GM19372 (cell line): Measurements from ENCODE around the gene GNB5.

Source experiments
- ATAC-seq: cut with Tn5 transposase; IDR thresholded peaks from one replicate; pipeline ENCODE4 v1.9.1; 2021; ENCODE audit warnings: mild to moderate bottlenecking, low read depth, moderate library complexity; ENCODE audit not compliant: unreplicated experiment

GNB5 gene

DNA sequence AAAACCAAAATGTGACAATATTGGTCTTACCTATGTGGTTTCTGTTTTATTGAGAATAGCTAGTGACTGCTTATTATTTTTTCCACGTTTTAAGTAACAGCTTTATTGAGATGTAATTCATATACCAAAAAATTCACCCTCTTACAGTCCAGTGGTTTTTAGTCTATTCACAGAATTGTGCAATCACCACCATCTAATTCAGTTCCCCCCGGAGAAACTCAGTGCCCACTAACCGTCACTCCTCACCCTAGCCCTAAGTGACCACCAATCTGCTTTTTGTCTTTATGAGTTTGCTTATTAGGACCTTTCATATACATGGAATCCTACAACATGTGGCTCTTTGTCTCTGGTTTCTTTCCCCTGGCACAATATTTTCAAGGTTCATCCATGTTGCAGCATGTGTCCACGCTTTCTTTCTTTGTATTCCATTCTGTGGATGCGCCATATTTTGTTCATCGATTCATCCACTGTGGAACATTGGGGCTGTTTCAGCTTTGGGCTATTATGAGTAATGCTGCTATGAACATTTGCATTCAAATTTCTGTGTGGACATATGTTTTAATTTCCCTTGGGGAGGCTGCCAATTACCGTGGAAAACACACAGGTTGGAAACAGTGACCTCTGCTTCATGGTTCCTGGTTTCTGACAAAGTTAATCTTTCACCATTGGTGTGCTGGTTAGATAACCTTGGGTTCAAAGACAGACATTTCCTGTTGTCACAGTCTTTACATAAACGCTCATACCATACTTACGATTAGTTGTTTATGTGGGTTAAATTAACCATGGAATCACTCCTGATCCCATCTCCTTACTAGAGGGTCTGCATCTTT, 75.4 kb downstream of the GNB5 start:
- ATAC-seq: no peak

GRCh38 chr15:52114261-52115055, 76.7 kb downstream of the GNB5 start:
- no peak for ATAC-seq

DNA sequence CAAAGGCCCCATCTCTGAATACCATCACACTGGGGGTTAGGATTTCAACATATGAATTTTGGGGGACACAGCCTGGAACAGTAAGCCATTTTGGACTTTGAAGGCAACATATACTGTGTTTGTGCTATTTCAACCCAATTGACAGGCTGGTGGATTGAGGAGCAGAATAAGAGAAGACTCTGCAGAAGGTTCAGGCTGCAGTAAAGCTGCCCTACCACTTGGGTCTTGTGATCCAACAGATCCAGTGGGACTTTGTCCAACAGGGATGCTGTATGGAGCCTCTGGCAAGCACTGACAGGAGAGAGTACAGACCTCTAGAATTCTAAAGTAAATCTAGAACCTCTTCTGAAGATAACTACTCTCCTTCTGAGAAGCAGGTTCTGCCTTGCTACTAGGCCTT, 77.5 kb downstream of the GNB5 start:
- ATAC-seq: no peak

- no peak for ATAC-seq
Measured at GRCh38 chr15:52113235-52113634, 78.0 kb downstream of the GNB5 start.

DNA sequence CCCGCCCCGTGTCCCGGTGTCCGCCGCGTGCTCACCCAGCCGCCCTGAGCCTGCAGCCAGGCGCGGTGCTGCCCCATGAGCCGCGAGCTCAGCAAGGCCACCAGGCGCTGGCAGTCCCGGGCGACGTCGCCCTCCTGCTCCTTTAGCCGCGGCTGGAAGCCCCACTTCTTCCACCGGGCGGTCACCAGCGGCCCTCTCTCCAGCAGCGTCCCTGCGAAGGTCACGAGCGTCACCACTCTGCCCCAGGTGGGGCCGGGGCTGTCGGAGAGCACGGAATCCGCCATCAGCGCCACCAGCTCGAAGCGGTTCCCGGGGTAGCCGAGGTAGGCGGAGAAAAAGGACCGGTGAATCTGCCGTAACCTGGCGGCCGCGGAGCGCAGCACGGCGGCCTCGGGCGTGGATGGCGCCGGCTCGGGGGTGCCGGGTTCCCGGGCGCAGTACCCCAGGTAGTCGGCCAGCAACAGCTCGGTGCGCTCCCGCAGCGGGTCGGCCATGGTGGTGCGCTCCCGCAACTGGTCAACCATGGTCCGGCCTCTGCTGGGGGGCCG, 78.9 kb downstream of the GNB5 start:
- ATAC-seq: no peak

GRCh38 chr15:52111517-52112202, 79.5 kb downstream of the GNB5 start:
- ATAC-seq: no peak

- no peak for ATAC-seq
Measured at GRCh38 chr15:52109559-52110451, 81.4 kb downstream of the GNB5 start.

DNA sequence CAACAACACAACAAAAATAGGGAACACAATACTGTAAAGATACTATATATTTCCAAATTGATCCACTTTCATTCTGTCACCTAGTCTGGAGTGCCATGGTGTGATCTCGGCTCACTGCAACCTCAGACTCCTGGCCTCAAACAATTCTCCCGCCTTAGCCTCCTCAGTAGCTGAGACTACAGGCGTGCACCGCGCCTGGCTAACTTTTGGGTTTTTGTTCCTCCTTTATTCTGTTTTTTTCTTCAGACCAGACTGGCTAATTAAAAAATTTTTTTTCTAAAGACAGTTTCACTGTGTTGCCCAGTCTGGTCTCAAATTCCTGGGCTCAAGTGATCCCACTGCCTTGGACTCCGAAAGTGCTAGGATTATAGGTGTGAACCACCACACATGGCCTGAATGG, 84.0 kb downstream of the GNB5 start:
- ATAC-seq: no peak

DNA sequence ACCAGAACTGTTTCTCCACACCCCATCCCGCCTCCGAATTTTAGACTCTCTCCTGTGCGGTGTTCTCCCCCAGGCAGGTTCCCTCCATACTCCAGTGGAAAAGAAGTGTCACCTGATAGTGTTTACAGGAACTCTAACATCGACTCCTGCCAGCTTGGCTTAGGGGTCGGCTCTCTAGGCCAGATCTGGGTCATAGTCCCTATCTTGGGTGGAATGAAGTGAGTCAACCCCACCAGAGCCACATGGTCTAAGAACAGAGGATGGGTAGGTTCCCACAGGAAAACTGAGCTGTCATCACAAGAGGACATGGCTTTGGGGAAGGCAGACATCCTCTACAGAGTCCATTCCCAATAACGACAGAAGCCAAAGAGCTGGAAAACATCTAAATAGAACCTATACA, 84.6 kb downstream of the GNB5 start:
- no peak for ATAC-seq

DNA sequence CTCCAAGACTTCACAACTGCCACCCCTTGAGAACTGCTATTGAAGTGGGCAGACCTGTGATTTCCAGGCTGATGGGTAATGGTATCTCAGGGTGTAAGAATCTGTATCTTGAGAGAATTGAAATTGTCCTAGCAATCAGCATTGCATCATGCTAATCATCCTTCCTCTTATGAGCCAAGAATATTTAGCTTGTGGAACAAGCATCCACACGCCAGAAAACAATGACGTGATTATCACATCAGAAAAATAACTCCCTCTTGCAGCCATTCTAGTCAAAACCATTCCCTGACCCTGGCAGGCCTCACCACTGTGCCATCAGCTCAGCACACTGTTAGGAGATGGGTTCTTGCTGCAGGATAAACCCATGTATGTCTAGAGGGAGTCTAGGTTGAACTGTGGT, 85.3 kb downstream of the GNB5 start:
- no peak for ATAC-seq

GRCh38 chr15:52104532-52105004, 86.6 kb downstream of the GNB5 start:
- ATAC-seq: peak; percentile 44

DNA sequence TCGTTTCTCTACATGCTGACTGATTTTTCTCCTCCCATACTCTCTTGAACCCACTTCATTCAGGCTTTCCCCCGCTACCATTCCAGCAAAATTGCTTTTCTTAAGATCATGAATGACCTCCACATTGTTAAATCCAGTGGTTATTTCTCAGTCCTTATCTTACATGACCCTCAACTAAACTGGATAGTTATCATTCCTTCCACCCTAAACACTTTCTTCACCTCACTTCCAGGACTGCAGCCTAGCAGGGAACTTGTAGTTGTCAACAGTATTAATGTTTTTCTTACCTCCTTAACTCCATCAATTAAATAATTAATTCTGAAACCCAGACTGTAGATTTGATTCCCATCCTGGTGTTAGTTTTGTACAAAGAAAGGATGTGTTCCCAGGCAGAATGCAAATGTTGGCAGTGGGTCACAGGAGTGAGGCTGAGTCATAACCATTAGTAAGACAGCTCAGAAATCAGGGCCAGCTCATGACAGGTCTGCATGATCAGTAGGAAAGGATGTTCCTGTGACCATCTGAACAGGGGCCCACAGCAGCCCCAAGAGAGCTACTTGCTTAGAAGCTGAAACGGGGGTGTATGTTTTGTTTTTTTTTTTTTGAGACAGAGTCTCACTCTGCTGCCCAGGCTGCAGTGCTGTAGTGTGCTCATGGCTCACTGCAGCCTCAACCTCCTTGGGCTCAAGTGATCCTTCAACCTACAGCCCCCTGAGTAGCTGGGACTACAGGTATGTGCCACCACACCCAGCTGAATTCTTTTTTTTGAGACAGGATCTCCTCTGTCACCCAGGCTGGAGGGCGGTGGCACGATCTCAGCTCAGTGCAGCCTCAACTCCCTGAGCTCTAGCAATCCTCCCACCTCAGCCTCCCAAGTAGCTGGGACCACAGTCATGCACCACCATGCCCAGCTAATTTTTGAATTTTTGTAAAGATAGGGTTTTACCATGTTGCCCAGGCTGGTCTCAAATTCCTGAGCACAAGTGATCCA, 87.7 kb downstream of the GNB5 start:
- no peak for ATAC-seq

DNA sequence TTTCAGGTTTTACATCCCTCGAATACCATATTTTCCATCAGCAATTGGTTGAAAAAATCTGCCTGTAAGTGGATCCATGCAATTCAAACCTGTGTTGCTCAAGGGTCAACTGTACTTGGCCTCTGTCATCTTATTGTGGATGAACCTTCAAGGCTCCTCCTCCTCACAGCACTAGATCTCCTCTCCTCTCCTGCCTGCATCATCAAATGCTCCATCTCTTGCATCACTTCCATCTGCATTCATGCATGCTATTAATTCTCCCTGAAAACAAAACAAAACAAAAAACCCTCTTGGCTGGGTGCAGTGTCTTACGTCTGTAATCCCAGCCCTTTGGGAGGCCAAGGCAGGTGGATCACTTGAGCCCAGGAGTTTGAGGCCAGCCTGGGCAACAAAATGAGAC, 88.7 kb downstream of the GNB5 start:
- no peak for ATAC-seq

GRCh38 chr15:52101542-52102323, 89.5 kb downstream of the GNB5 start:
- no peak for ATAC-seq

- ATAC-seq: no peak
Measured at GRCh38 chr15:52100807-52101442, 90.3 kb downstream of the GNB5 start.

DNA sequence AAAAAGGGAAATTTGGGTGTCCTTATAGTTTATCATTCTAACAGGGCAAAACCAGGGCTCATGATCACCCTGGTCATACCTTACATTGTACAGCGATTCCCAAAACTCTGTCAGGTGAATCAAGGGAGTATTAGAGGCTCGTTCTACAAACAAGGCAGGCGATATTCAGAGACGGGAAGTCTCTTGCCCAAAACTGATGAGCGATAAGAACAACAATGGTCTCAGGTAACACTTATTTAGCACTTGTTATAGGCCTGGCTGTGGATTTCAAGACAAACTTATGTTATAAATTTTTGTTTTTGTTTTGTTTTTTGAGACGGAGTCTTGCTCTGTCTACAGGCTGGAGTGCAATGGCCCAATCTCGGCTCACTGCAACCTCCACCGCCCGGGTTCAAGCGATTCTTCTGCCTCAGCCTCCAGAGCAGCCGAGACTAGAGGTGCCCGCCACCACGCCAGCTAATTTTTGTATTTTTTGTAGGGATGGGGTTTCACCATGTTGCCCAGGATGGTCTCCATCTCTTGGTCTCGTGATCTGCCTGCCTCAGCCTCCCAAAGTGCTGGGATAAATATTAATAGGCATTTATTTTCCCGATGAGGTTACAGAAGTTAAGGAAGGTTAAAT, 91.4 kb downstream of the GNB5 start:
- no peak for ATAC-seq

DNA sequence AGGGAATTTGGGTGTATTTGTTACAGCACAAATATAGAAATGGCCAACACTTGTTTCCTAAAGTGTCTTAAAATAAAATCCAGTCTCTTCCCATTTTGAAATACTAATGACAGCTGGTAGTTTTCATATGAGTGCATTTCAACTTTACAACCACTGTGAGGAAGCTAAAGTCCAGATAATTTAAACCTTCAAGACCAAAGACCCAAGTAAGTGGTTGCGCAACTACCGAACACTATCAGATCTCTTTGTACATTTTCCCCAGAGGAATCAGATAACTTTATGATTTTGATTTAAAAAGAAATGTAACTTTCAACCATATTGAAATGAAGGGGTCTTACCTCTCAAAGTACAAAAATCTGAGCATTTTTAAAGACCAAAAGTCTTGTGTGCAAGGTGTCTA, 92.9 kb downstream of the GNB5 start:
- no peak for ATAC-seq
